H7 (cell line): ENCODE results near the gene PLD6. TPM values are rescaled to one million over a fixed set of nuclear protein-coding genes. Genes with fewer than 3 reads are reported as not detected.
"Not testable (repeated sequence)": the region's sequence is repeated elsewhere in the genome, so short reads cannot be mapped to it uniquely, and the experiment has no call there.

Source experiments
- DNase-seq: peaks from one replicate; pipeline ENCODE4 v3.0.0; 2012
- H3K27me3 ChIP-seq: 2 replicates; pipeline ENCODE4 v1.6.0; 2011; ENCODE audit warnings: mild to moderate bottlenecking, low read length; ENCODE audit not compliant: control insufficient read depth, insufficient read depth
- H3K36me3 ChIP-seq: replicated peaks from 2 replicates; pipeline ENCODE4 v1.5.1; 2011; ENCODE audit warnings: low read length; ENCODE audit not compliant: control insufficient read depth, insufficient read depth
- H3K4me3 ChIP-seq: 2 replicates; pipeline ENCODE4 v1.5.1; 2011; ENCODE audit warnings: low read depth, mild to moderate bottlenecking, control low read depth, low read length, moderate library complexity; ENCODE audit not compliant: insufficient read depth
- total RNA-seq: library from RNA; depleted of rRNA; stranded (reverse); fragments of >200 nt; shearing (Covaris generic); gene quantifications from 2 replicates; pipeline ENCODE4 v1.2.3, GENCODE V29; 2014; rRNA removed

Gene PLD6
- total RNA-seq, result 0.17 TPM in 1 of 2 replicates, not detected in the other

DNA sequence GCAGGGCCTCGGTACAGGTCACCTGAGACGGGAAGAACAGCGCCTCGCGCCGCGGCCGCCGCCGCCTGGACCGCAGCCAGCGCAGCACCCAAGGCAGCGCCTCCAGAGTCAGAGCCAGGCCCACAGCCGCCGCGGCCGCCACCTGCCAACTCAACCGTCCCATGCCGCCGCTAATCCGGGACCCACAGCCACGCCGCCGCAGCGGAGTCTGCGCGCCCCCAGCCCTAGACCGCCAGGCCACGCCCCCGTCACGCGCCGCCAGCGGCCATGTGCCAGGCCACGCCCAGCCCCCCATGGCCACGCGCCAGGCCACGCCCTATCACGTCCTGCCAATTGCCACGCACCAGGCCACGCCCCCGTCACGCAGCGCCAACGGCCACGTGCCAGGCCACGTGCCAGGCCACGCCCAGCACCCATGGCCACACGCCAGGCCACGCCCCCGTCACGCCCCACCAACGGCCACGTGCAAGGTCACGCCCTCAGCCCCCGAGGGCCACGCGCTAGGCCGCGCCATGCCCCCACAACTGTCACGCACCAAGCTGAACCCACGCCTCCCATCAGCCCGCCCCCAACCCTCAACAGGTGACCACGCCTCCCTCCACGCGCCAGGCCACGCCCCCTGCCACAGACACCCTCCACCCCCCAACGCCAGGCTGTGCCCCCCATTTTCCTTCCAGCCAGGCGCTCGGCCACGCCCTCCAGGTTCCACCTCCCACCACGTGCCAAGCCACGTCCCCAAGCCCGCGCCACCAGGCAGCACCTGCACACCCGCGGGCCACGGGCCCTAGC, at the start of gene PLD6:
TSS of gene PLD6 (minus strand) at position 210 of the 789 bp plus-strand sequence. CDS start at position 163, 47 bp downstream.
- Histone ChIP-seq H3K27me3 (no peaks in the 10 kb centered on the region), H3K4me3 (no peak within 1 kb of the TSS), H3K36me3 (no peaks in the 10 kb centered on the region; the same call in 1 of the 2 replicates)
- peak; percentile 65 for DNase-seq

- not testable (repeated sequence) for DNase-seq, H3K27me3 ChIP-seq, H3K4me3 ChIP-seq
- H3K36me3 ChIP-seq, result peaks cover 40% of the 10 kb centered on the region
Measured at GRCh38 chr17:17255689-17256088, 49.6 kb upstream of the PLD6 start.

DNA sequence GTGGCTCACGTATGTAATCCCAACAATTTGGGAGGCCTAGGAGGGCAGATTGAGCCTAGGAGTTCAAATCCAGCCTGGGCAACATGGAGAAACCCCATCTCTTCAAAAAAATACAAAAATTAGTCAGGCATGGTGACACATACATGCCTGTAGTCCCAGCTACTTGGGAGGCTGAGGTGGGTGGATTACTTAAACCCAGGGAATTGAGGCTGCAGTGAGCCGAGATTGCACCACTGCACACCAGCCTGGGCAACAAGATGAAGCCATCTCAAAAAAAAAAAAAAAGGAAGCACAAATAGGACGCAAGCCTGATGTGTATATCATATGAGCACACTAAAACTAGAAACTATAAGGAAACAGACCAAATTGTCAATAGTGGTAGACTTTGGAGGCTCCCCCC, 47.9 kb upstream of the PLD6 start:
- peaks cover 28% of the 10 kb centered on the region for H3K36me3 ChIP-seq
- no peak for DNase-seq
- no peak overlapping the region for H3K4me3 ChIP-seq
- no peaks in the 10 kb centered on the region for H3K27me3 ChIP-seq

DNA sequence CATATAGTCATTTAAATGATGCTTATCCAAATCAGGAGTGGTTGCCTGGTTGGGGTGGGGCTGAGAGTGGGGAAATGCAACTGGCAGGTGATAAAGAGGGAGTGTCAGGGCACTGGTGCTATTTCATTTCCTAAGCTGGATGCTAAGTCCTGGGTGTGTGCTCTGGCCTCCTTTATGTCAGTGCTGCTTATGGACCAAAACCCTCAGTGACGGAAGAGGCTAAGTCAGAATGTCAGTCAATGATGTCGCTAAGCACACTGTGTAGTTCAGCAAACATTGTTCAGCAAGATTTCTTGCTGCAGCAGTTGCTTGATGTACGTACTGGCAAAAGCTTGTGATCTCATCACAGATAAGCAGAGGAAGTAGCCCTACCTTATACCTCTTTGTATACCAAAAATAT, 47.3 kb upstream of the PLD6 start:
- Histone ChIP-seq H3K4me3 (no peak overlapping the region), H3K27me3 (no peaks in the 10 kb centered on the region), H3K36me3 (peaks cover 24% of the 10 kb centered on the region)
- no peak for DNase-seq

GRCh38 chr17:17252149-17252661, 46.1 kb upstream of the PLD6 start:
- Histone ChIP-seq H3K4me3 (no peak overlapping the region), H3K36me3 (peaks cover 27% of the 10 kb centered on the region), H3K27me3 (no peaks in the 10 kb centered on the region)
- no peak for DNase-seq

DNA sequence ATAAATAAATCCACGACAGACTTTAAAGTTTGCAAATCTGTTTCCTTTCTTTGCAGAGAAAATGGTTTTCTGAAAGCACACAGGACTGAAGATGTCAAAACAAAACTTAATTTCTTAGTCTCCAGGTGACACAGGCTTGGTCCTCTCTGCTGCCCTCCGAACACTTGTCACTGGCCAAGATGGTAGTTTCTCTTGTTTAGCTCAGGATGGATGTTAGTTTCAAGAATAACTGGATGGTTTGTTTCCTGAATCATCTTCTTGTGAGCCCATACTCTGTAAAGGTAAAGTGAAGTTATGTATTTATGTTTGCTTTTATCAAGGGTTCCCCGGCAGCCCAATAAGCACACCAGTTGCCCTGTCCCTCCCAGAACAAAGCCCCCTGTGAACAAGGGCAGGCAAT, 40.7 kb upstream of the PLD6 start:
- Histone ChIP-seq H3K36me3 (peaks cover 13% of the 10 kb centered on the region), H3K4me3 (no peak overlapping the region), H3K27me3 (no peaks in the 10 kb centered on the region)
- DNase-seq, result no peak

- no peak overlapping the region for H3K4me3 ChIP-seq
- peaks cover 9% of the 10 kb centered on the region for H3K36me3 ChIP-seq
- DNase-seq, result no peak
- no peaks in the 10 kb centered on the region for H3K27me3 ChIP-seq
Measured at GRCh38 chr17:17243163-17243562, 37.0 kb upstream of the PLD6 start.

- H3K36me3 ChIP-seq, result peaks cover 3% of the 10 kb centered on the region
- DNase-seq, result no peak
- no peak overlapping the region for H3K4me3 ChIP-seq
- H3K27me3 ChIP-seq, result no peaks in the 10 kb centered on the region
Measured at GRCh38 chr17:17242246-17242645, 36.1 kb upstream of the PLD6 start.

DNA sequence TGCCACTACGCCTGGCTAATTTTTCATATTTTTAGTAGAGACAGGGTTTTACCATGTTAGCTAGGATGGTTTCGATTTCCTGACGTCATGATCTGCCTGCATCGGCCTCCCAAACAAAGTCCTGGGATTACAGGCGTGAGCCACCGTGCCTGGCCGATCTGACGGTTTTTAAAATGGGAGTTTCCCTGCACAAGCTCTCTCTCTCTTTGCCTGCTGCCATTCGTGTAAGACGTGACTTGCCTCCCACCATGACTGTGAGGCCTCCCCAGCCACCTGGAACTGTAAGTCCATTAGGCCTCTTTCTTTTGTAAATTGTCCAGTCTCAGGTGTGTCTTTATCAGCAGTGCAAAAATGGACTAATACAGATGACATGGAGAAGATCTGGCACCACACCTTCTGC, 35.5 kb upstream of the PLD6 start:
- H3K4me3 ChIP-seq, result no peak overlapping the region
- no peaks in the 10 kb centered on the region for H3K27me3 ChIP-seq
- no peaks in the 10 kb centered on the region for H3K36me3 ChIP-seq
- DNase-seq, result no peak

GRCh38 chr17:17239832-17240231, 33.7 kb upstream of the PLD6 start:
- no peak overlapping the region for H3K4me3 ChIP-seq
- H3K36me3 ChIP-seq, result no peaks in the 10 kb centered on the region
- no peak for DNase-seq
- H3K27me3 ChIP-seq, result no peaks in the 10 kb centered on the region

GRCh38 chr17:17237026-17237799, 31.1 kb upstream of the PLD6 start, which contains the start of gene FLCN:
TSS of gene FLCN (minus strand) at chr17:17237168. CDS start at chr17:17228137, 9,031 bp downstream.
- Histone ChIP-seq H3K4me3 (peak within 1 kb of the TSS; percentile 96), H3K27me3 (no peaks in the 10 kb centered on the region), H3K36me3 (peaks cover 2% of the 10 kb centered on the region)
- DNase-seq, result peak; percentile 93

- peaks cover 7% of the 10 kb centered on the region for H3K36me3 ChIP-seq
- H3K27me3 ChIP-seq, result no peaks in the 10 kb centered on the region
- DNase-seq, result no peak
- H3K4me3 ChIP-seq, result peak overlapping the region; percentile 96
Measured at GRCh38 chr17:17236295-17237025, 30.3 kb upstream of the PLD6 start.

- peak; percentile 38 for DNase-seq
- Histone ChIP-seq H3K27me3 (no peaks in the 10 kb centered on the region), H3K4me3 (peak overlapping the region; percentile 96; the same call in 1 of the 2 replicates), H3K36me3 (peaks cover 7% of the 10 kb centered on the region)
Measured at GRCh38 chr17:17235212-17236174, 29.4 kb upstream of the PLD6 start.
